Nephron progenitor cell (in vitro differentiated cells): ENCODE data around the gene CCL24.
"Not testable (repeated sequence)": the region's sequence is repeated elsewhere in the genome, so short reads cannot be mapped to it uniquely, and the experiment has no call there.

Experiments
- DNase-seq: peaks from one replicate; pipeline ENCODE4 v3.0.0; 2021
- H3K27ac Mint-ChIP-seq: 2 replicates; pipeline ENCODE4 v1.8.0; 2021; ENCODE audit warnings: mild to moderate bottlenecking, moderate library complexity, mixed read lengths
- H3K27me3 Mint-ChIP-seq: 2 replicates; pipeline ENCODE4 v1.8.0; 2021; ENCODE audit warnings: mild to moderate bottlenecking, low read depth, mixed read lengths; ENCODE audit not compliant: poor library complexity
- H3K36me3 Mint-ChIP-seq: 2 replicates; pipeline ENCODE4 v1.8.0; 2021; ENCODE audit warnings: low read depth, mixed read lengths
- H3K4me1 Mint-ChIP-seq: 2 replicates; pipeline ENCODE4 v1.8.0; 2021; ENCODE audit warnings: mixed read lengths
- H3K4me3 Mint-ChIP-seq: 2 replicates; pipeline ENCODE4 v1.8.0; 2021; ENCODE audit warnings: mild to moderate bottlenecking, moderate library complexity, mixed read lengths
- H3K9me3 Mint-ChIP-seq: 2 replicates; pipeline ENCODE4 v1.8.0; 2021; ENCODE audit warnings: mild to moderate bottlenecking, moderate library complexity, mixed read lengths
- CTCF ChIP-seq: fragments of 200-600 bp; sonication (generic); IDR thresholded peaks from 2 replicates; pipeline ENCODE4 v1.5.0; 2021; ENCODE audit warnings: antibody characterized with exemption

CCL24 gene

DNA sequence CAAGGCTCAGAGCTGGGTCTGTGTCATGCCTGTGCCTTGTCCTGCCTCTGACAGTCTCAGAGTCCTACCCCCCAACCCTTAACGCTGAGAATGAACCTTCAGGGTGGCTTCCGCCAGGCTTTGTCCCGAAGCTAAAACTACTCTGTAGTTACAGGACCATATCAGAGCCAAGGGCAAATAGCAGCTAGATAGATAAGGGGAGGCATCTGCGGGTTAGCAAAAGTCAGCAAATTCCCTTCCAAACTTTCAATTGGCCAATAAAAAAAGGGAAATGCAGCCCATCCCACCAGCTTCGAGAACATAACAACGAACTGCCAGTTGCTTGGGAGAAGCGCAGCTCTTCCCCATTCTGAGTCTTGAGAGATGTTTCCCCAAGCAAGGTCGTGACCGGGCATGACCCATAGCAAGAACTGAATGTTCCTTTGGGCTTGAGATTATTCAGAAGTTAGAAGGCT is 17.7 kb downstream of the CCL24 start:
- H3K36me3 Mint-ChIP-seq, result no peaks in the 10 kb centered on the region
- no peak overlapping the region for H3K4me3 Mint-ChIP-seq
- no peak for TF ChIP-seq CTCF
- DNase-seq, result no peak
- peaks cover 24% of the 10 kb centered on the region for H3K4me1 Mint-ChIP-seq
- H3K27me3 Mint-ChIP-seq, result peaks cover 4% of the 10 kb centered on the region
- H3K9me3 Mint-ChIP-seq, result no peaks in the 10 kb centered on the region
- H3K27ac Mint-ChIP-seq, result peak overlapping the region; percentile 89

DNA sequence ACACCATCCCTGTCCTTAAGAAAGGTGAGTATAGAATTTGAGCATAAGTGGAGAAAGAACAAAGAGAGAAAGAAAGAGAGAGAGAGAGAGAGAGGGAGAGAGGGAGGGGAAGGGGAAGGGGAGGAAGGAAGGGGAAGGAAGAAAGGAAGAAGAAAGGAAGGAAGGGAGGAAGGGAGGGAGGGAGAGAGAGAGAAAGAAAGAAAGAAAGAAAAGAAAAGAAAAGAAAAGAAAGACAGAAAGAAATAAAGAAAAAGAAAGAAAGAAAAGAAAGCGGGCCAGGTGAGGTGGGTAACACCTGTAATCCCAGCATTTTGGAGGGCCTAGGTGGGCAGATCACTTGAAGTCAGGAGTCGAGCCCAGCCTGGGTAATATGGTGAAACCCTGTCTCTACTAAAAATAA is 19.9 kb downstream of the CCL24 start:
- peaks cover 22% of the 10 kb centered on the region for H3K4me1 Mint-ChIP-seq
- H3K27ac Mint-ChIP-seq, result no peak overlapping the region
- H3K9me3 Mint-ChIP-seq, result no peaks in the 10 kb centered on the region
- peaks cover 7% of the 10 kb centered on the region for H3K27me3 Mint-ChIP-seq
- no peak overlapping the region for H3K4me3 Mint-ChIP-seq
- no peak for TF ChIP-seq CTCF
- no peaks in the 10 kb centered on the region for H3K36me3 Mint-ChIP-seq
- DNase-seq, result no peak

DNA sequence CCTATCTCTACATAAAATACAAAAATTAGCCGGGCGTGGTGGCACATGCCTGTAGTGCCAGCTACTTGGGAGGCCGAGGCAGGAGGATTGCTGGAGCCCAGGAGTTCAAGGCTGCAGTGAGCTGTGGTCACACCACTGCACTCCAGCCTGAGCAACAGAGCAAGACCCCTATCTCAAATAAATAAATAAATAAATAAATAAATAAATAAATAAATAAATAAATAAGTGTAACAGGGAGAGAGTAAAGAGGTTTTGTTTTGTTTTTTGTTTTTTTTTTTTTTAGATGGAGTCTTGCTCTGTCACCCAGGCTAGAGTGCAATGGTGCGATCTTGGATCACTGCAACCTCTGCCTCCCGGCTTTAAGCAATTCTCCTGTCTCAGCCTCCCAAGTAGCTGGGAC is 21.0 kb downstream of the CCL24 start:
- peaks cover 14% of the 10 kb centered on the region for H3K4me1 Mint-ChIP-seq
- H3K9me3 Mint-ChIP-seq, H3K4me3 Mint-ChIP-seq, H3K27me3 Mint-ChIP-seq, DNase-seq, H3K27ac Mint-ChIP-seq, H3K36me3 Mint-ChIP-seq: not testable (repeated sequence)

- no peak for TF ChIP-seq CTCF
- H3K36me3 Mint-ChIP-seq, result no peaks in the 10 kb centered on the region
- no peak overlapping the region for H3K27ac Mint-ChIP-seq
- H3K4me1 Mint-ChIP-seq, result no peaks in the 10 kb centered on the region
- peaks cover 3% of the 10 kb centered on the region for H3K27me3 Mint-ChIP-seq
- H3K4me3 Mint-ChIP-seq, result no peak overlapping the region
- no peak for DNase-seq
- no peaks in the 10 kb centered on the region for H3K9me3 Mint-ChIP-seq
Measured at GRCh38 chr7:75789361-75789924, 24.2 kb downstream of the CCL24 start.

DNA sequence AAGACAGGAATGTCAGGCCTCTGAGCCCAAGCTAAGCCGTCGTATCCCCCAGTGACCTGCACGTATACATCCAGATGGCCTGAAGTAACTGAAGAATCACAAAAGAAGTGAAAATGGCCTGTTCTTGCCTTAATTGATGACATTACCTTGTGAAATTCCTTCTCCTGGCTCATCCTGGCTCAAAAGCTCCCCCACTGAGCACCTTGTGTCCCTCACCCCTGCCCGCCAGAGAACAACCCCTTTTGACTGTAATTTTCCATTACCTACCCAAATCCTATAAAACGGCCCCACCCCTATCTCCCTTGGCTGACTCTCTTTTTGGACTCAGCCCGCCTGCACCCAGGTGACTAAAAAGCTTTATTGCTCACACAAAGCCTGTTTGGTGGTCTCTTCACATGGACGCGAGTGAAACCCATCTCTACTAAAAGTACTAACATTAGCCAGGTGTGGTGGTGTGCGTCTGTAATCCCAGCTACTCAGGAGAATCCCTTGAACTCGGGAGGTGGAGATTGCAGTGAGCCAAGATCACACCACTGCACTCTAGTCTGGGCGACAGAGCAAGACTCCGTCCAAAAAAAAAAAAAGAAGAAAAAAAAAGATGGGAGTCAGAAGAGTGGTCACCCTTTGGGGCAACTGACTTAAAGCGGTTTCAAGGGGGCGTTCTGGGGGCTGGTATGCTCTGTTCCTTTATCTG is 25.3 kb downstream of the CCL24 start:
- not testable (repeated sequence) for H3K27ac Mint-ChIP-seq, H3K9me3 Mint-ChIP-seq, H3K27me3 Mint-ChIP-seq, H3K4me1 Mint-ChIP-seq, H3K36me3 Mint-ChIP-seq, H3K4me3 Mint-ChIP-seq, DNase-seq

DNA sequence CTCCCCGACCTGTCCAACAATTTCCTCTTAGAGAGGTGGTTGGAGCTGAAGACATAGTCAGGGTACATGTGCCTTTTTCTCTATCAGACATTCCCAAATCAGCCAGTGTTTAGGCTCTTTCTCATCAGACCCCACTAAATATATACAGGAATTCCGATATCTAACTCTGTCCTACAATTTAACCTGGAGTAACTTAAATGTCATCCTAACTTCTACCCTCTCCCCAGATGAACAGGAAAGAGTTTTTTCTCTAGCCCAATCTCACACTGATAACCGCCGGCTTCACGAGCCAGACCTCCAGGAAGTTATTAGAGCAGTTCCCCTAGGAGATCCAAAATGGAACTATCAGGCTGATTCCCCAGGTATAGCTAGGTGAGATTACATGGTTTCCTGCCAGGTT is 30.5 kb downstream of the CCL24 start:
- DNase-seq, H3K27ac Mint-ChIP-seq, H3K4me3 Mint-ChIP-seq: not testable (repeated sequence)
- Mint-ChIP-seq H3K27me3 (peaks cover 12% of the 10 kb centered on the region), H3K36me3 (peaks cover 17% of the 10 kb centered on the region), H3K9me3 (peaks cover 25% of the 10 kb centered on the region), H3K4me1 (peaks cover 26% of the 10 kb centered on the region)

DNA sequence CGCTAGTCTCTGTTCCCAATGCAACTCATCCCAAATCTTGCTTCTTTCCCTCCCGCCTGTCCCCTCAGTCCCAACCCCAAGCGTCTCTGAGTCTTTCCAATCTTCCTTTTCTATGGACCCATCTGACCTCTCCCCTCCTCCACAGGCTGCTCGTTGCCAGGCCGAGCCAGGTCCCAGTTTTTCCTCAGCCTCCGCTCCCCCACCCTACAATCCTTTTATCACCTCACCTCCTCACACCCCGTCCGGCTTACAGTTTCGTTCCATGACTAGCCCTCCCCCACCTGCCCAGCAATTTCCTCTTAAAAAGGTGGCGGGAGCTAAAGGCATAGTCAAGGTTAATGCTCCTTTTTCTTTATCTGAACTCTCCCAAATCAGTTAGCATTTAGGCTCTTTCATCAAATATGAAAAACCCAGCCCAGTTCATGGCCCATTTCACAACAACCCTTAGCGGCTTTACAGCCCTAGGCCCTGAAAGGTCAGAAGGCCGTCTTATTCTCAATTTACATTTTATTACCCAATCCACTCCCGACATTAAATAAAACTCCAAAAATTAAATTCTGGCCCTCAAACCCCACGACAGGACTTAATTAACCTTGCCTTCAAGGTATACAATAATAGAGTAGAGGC is 32.8 kb downstream of the CCL24 start:
- Mint-ChIP-seq H3K36me3 (peaks cover 17% of the 10 kb centered on the region), H3K4me1 (peaks cover 26% of the 10 kb centered on the region), H3K27ac (peak overlapping the region; percentile 16), H3K27me3 (peaks cover 12% of the 10 kb centered on the region), H3K9me3 (peaks cover 25% of the 10 kb centered on the region), H3K4me3 (peak overlapping the region; percentile 23)
- not testable (repeated sequence) for DNase-seq

- peak overlapping the region; percentile 36 for H3K27ac Mint-ChIP-seq
- H3K36me3 Mint-ChIP-seq, result peaks cover 17% of the 10 kb centered on the region
- not testable (repeated sequence) for H3K4me3 Mint-ChIP-seq, DNase-seq
- peaks cover 26% of the 10 kb centered on the region for H3K4me1 Mint-ChIP-seq
- H3K9me3 Mint-ChIP-seq, result peaks cover 25% of the 10 kb centered on the region
- peaks cover 14% of the 10 kb centered on the region for H3K27me3 Mint-ChIP-seq
Measured at GRCh38 chr7:75779516-75779915, 34.1 kb downstream of the CCL24 start.

- not testable (repeated sequence) for H3K27ac Mint-ChIP-seq, H3K4me3 Mint-ChIP-seq, DNase-seq
- peaks cover 25% of the 10 kb centered on the region for H3K9me3 Mint-ChIP-seq
- H3K4me1 Mint-ChIP-seq, result peaks cover 26% of the 10 kb centered on the region
- peaks cover 14% of the 10 kb centered on the region for H3K27me3 Mint-ChIP-seq
- peaks cover 17% of the 10 kb centered on the region for H3K36me3 Mint-ChIP-seq
Measured at GRCh38 chr7:75779035-75779434, 34.6 kb downstream of the CCL24 start.
